Frontal cortex (tissue), 4 donors: ENCODE results near the gene C17orf100. TPM values are rescaled to one million over a fixed set of nuclear protein-coding genes. Genes with fewer than 3 reads are reported as not detected.
"Not testable (repeated sequence)": the region's sequence is repeated elsewhere in the genome, so short reads cannot be mapped to it uniquely, and the experiment has no call there.

Experiments
- DNase-seq, 2 donors: peaks; one replicate each; pipeline ENCODE4 v3.0.0; 2012; ENCODE audit warnings: low spot score in 2 of 2
- FAIRE-seq: peaks from 2 replicates; lab custom pipeline; 2012; peaks lifted over from hg19 to GRCh38; lab: Jason Lieb, UNC
- total RNA-seq: library from RNA; depleted of rRNA; stranded (reverse); fragments of >200 nt; gene quantifications from one replicate; pipeline ENCODE4 v1.2.3, GENCODE V29; 2014
- donor health status: control.
- donor health status: control.
- donor health status: control.

The C17orf100 gene
- total RNA-seq, 1 donor from 2014 or later: 2.9 TPM

DNA sequence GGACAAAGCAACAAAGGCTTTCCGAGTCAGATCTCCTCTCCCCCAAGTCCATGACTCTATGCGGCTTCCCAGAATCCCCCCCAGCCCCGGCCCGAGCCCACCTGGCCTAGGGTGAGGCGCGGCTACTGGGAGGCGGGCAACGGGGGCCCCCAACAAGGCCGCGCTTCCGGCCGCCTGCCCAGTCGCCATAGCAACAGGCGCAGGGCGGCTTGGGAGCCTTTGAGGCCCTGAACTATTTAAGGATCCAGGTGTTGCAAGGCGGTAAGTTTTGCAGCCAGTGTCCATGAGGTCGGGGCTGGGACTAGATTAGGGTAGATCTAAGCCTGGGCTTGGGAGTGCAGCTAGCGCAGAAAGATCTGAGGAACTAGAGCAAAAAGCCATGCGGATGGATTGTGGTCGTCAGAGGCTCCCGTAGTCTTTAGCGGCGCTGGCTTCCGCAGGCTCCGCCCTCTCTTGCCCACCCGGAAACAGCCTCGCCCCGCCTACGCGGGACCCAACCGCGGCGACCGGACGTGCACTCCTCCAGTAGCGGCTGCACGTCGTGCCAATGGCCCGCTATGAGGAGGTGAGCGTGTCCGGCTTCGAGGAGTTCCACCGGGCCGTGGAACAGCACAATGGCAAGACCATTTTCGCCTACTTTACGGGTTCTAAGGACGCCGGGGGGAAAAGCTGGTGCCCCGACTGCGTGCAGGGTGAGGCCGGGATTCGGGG, 10.9 kb upstream of the C17orf100 start, which contains the start of the genes KIAA0753 and TXNDC17:
Gene KIAA0753, minus strand, starts transcription at position 176 of the 711 bp plus-strand sequence. CDS start 5,608 bp downstream, outside the sequence.
Gene TXNDC17, plus strand, starts transcription at position 525 of the 711 bp plus-strand sequence. Its CDS starts 23 bp downstream, at position 548.
- FAIRE-seq: no peak
- peak; percentile 81 for DNase-seq

- DNase-seq (no peak), FAIRE-seq (no peak)
Measured at GRCh38 chr17:6641247-6641863, 10.2 kb upstream of the C17orf100 start.

- FAIRE-seq: no peak
- DNase-seq: no peak
Measured at GRCh38 chr17:6642592-6642991, 9.0 kb upstream of the C17orf100 start.

DNA sequence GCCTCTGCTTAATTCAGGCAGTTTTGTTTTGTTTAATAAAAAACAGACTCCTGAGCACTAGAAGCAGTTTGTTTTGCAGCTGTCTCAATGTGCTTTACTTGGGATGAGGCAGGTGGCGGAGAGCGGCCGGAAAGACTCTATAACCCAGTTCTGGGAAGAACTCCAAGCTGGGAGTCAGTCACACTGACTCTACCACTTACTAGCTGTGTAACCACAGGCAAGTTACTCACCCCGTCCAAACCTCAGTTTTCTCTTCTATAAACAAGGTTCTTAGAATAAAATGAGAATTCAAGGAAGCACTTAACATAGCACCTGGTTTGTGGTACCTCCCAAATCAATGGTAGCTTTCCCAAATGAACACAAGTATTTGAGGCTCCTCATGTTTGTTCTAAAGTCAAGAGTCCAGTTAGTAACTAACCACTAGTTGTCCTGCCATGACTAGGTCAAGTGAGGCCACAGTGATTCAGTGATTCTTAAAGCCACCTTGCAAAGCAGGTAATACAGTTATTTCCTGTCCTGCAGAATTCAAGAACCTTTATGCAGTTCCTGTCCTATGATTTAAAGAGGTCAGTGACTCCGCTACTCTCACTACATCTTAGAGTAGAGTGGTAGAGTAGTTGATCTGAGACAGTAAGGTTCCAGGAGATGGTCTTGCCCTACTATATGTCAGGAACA, 8.0 kb upstream of the C17orf100 start:
- FAIRE-seq (no peak), DNase-seq (no peak)

- FAIRE-seq (no peak), DNase-seq (no peak)
Measured at GRCh38 chr17:6648181-6648580, 3.4 kb upstream of the C17orf100 start.

- FAIRE-seq (no peak), DNase-seq (peak in 1 of 2 donors; percentile 44)
Measured at GRCh38 chr17:6651919-6652452, 424 bp downstream of the C17orf100 start.

DNA sequence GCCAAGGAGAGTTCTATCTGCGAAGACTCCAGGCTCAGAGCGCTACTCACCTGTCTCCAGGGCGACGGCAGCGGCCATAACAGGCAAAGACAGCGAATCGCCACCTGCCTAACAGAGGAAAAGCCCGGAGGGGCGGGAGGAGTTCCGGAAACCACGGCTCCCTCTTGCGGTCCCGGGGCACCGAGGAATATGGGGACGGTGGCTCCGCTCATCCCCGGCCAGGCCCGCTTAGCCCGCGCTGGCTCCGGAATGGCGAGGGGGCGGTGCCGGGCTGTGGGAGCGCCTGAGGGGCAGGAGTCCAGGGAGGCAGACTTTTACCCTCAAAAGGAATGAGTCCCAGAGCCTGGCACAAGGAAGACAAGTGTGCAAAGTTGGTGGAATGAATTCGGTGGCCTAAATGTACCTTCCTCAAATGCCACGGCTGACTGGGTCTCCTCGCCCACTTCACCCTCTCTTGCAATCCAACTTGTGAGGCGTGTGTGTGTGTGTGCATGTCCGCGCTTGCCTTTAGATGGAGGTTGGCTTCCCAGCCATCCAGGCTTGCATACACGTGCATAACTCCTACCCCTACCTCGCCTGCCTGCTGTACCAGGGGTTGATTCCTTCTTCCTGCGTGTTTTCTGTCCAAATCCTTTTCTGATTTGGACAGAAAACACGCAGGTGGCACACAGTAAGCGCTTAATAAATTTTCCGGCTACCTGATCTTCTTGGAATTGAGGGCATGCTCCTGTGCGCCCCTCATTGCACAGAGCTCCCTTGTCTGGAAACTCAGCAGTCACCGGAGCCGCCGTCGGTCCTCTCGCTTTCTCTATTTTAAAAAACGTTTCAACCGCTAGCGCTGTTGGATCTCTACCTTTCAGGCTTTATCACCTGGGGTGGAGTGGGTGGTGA, 3.5 kb downstream of the C17orf100 start:
- FAIRE-seq (no peak), DNase-seq (peak in 1 of 2 donors; percentile 43)

DNA sequence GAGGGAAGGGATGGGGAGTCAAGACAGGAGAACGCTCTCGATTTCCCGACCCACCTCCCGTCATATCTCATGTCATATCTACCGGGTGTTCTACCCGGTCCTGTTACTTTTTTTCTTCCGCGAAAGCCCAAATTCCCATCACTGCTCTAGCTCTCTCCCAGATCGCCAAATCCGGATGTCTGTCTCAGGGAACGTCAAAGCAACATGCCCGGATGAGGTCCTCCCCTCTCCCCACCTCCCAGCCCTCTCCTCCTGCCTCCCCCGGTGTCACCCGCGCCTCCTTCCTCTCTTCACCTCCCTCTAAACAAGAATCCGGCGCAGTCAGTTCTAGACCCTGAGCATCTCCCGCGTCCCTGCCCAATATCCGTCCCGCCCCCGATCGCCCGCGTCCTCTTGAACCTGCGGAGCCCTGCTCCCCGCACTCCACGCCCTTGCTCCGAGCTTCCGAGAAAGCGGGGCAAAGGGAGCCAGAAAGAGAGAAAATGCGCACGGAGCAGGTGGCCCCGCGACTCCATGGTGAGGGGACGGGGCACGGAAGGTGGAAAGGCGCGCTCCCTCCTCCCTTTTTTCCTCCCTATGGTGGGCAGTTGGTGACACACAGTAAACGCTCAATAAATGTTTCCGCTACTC, 4.3 kb downstream of the C17orf100 start:
- not testable (repeated sequence) for FAIRE-seq, DNase-seq

DNA sequence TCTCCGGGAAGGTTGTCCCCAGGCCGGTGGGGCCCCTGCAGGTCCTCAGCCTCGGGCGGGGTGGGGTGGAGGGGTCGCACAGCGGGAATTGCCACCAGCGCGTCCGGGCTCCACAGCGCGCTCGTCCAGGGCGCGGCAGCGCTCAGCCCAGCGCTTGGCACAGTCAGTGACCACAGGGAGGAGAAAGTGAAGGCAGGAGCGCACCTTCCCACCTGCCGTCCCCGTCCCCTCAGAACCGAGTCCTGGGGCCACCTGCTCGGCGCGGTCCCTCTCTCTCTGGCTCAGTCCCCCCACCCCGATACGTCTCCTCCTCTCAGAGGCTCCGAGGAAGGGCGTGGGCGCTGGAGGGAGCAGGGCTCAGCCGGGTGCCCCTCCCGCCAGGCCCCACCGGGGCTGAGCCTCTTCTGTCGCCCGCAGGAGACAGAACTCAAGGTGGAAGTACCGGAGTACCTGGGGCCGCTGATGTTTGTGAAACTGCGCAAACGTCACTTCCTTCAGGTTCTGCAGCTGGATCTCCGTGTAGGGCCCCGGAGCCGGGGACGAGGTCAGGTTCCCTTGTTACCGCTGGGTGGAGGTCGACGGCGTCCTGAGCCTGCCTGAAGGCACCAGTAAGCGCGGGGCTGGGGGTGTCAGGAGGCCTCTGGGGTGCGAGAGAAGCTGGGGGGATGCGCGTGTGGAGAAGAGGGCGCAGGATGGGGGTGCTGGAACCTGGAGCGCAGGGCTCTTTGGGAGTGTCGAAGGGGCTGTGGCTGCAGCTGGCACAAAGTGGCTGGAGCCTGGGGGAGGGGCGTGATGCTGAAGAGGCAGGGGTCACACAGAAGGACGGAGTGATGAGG, 5.5 kb downstream of the C17orf100 start:
- DNase-seq: not testable (repeated sequence)

DNA sequence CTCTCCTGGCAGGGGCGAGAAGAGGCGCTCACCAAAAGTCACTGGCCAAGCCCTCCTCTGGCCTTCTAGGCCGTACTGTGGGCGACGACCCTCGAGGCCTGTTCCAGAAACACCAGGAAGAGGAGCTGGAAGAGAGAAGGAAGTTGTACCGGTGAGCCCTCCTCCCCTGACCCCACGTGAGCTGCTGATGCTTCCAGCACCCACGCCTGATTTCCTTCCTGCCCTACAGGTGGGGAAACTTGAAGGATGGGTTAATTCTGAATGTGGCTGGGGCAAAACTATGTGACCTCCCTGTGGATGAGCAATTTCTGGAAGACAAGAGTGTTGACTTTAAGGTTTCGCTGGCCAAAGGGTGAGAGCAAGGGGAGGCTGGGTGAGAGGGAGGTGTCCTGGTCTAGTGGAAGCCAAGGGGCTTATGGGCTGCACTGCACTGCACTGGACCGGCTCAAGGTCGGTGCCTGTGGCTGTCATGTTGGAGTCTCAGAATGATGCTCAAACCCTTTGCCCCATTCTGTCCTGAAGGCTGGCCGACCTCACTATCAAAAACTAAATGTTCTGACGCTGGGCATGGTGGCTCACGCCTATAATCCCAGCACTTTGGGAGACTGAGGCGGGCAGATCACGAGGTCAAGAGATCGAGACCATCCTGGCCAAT, 6.2 kb downstream of the C17orf100 start:
- FAIRE-seq (no peak), DNase-seq (no peak)

More for the DNA sequence above, 5.5 kb downstream of the C17orf100 start:
- not testable (repeated sequence) for FAIRE-seq

- FAIRE-seq: not testable (repeated sequence)
Measured at GRCh38 chr17:6658411-6658810, 6.8 kb downstream of the C17orf100 start.

DNA sequence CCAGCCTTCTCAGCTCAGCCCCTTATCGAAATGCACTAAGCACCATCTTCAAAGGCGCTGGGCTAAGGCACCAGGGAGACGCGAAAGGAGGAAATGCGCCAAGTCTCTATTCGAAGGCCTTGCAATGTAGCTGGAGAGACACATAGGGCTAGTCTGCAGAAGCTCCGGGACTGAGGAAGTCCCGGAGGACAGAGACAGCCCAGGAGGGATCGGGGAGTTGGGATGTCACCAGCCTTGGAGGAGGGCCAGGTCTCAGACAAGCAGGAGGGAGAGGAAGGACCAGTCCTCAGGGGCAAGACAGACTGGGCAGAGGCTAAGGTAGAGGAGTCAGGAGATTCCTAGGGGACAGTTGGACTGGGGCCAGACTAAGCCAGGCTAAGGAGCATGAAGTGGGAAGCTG, 8.5 kb downstream of the C17orf100 start:
- FAIRE-seq (no peak), DNase-seq (no peak)

More at GRCh38 chr17:6658411-6658810, 6.8 kb downstream of the C17orf100 start:
- DNase-seq: not testable (repeated sequence)

DNA sequence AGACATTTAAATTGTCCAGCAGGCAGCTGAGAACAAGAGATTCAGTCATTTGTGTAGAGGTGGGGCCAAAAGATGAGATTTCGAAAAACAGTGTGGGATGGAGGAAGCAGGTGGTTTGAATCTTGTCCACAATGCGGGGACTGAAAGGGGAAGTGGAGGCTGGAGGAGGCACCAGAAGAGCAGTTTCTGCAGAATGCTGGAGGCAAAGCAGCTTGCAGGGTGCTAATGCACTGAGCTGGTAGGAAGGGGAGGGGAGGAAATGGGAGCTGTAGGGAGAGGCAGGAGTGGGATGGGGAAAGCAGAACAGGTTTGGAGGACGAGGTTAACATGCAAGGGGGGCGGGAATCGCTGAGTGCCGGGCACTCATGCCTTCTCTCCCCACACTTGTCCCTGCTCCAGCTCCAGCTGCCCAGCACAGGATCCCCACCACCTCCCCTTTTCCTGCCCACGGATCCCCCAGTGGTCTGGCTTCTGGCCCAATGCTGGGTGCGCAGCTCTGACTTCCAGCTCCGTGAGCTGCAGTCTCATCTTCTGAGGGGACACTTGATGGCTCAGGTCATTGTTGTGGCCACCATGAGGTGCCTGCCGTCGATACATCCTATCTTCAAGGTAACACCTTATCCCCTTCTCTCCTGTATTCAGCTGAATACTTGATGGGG, 9.4 kb downstream of the C17orf100 start:
- no peak for DNase-seq
- FAIRE-seq: no peak

DNA sequence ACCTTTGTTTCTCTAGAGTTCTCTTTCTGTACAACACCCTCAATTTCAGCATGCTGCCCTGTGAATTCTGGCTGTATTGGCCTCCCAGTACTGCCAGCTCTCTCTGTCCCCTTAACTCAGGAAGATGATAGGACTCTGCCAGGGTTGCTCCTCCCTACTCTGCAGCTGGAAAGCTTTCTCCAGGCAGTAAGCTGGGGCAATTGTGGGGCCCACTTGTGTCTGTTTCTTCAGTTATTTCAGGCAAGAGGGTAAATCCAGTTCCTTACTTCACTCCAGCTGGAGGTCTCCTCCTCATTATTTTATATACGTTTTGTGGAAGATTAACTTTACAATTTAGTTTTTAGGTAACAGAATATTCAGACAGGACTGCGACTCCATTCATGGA, 9.9 kb downstream of the C17orf100 start:
- FAIRE-seq (no peak), DNase-seq (no peak)

- FAIRE-seq, DNase-seq: not testable (repeated sequence)
Measured at GRCh38 chr17:6663200-6663599, 11.6 kb downstream of the C17orf100 start.

GRCh38 chr17:6666077-6666521, 14.5 kb downstream of the C17orf100 start:
- DNase-seq (peak; percentile 61 to 79), FAIRE-seq (no peak)

- FAIRE-seq (no peak), DNase-seq (no peak)
Measured at GRCh38 chr17:6666557-6666956, 15.0 kb downstream of the C17orf100 start.
